ENCODE results near the gene PFKFB2. TPM values are rescaled to one million over a fixed set of nuclear protein-coding genes. Genes with fewer than 3 reads are reported as not detected.

Gene PFKFB2
- polyA plus RNA-seq, 2 of the 4 experiments (the other 2 are of a cell fraction), result 7.4 to 8.4 TPM

- ChIA-PET CTCF (interaction anchor here (1.3 to 3.8 kb wide), 5 partner anchors 9 to 30 kb away, joined by 4 to 16 read pairs (median 8); no protein-coding TSS in a partner anchor), POLR2A (no interaction called here)
- FAIRE-seq (no peak), ATAC-seq (no peak), DNase-seq (ENCODE audit: low read depth in 1 of 2, low spot score in 1 of 2) (no peak)
- no peaks in the 10 kb centered on the region for H3K9me3 ChIP-seq
- 0 out of 6 replicates have a peak overlapping the region, but pooled peaks of 1 of the 2 experiments have one; percentile 1 for H3K27ac ChIP-seq
- H3K4me2 ChIP-seq, result no peak overlapping the region
- no peak overlapping the region for H3K4me3 ChIP-seq
- peaks cover 59% of the 10 kb centered on the region for H3K4me1 ChIP-seq
- TF ChIP-seq ATOH8 (CRISPR knock-in tag; IDR thresholded peaks at IDR 0.05; ENCODE audit: low read depth) (no peak), FOSL2 (IDR thresholded peaks at IDR 0.05) (no peak), FOSL2 (CRISPR knock-in tag; IDR thresholded peaks at IDR 0.05) (peak; percentile 15; the same call in 1 of the 2 replicates)
Observed at GRCh38 chr1:207034998-207035397, 18.1 kb upstream of the PFKFB2 start.

- no peaks in the 10 kb centered on the region for H3K9me3 ChIP-seq
- ChIA-PET CTCF (interaction anchor here (0.8 to 3.8 kb wide), 5 partner anchors 10 to 52 kb away, joined by 3 to 16 read pairs (median 4); partner anchors contain the start of gene PFKFB2), POLR2A (no interaction called here)
- no peak for FAIRE-seq
- WGBS (ENCODE audit: missing lambda C conversion rate), result 75% methylated on average over 4 of the region's 4 CpGs
- H3K4me3 ChIP-seq, result no peak overlapping the region
- TF ChIP-seq FOXS1 (CRISPR knock-in tag; IDR thresholded peaks at IDR 0.05) (no peak), BCL3 (IDR thresholded peaks at IDR 0.05) (no peak), ESRRA (IDR thresholded peaks at IDR 0.05; ENCODE audit: borderline replicate concordance, low read length) (no peak), RCOR1 (IDR thresholded peaks at IDR 0.05; ENCODE audit: low read depth, low read length) (no peak), SMC3 (IDR thresholded peaks at IDR 0.05) (no peak), NFE2L2 (conservative IDR thresholded peaks at IDR 0.05; ENCODE audit: low read length) (no peak), CEBPB (IDR thresholded peaks at IDR 0.05) (no peak), MAX (IDR thresholded peaks at IDR 0.05) (no peak), JUNB (IDR thresholded peaks at IDR 0.05) (no peak), ZNF302 (CRISPR knock-in tag; IDR thresholded peaks at IDR 0.05) (no peak), ZC3H11A (IDR thresholded peaks at IDR 0.05) (no peak), POLR2A (IDR thresholded peaks at IDR 0.05; ENCODE audit: low read length) (no peak), HOXB13 (CRISPR knock-in tag; IDR thresholded peaks at IDR 0.05; ENCODE audit: low read depth) (no peak), EP300 (IDR thresholded peaks at IDR 0.05) (no peak), MAFK (IDR thresholded peaks at IDR 0.05; ENCODE audit: partially characterized antibody) (no peak), TFCP2L1 (CRISPR knock-in tag; IDR thresholded peaks at IDR 0.05) (no peak)
- no peak overlapping the region for H3K27ac ChIP-seq
- no peak for ATAC-seq
- no peak overlapping the region for H3K4me2 ChIP-seq
- DNase-seq (ENCODE audit: low read depth in 1 of 2, low spot score in 1 of 2), result no peak
- H3K4me1 ChIP-seq, result peaks cover 56% of the 10 kb centered on the region
Observed at GRCh38 chr1:207035877-207036551, 17.1 kb upstream of the PFKFB2 start.

- ChIA-PET CTCF (interaction anchor here (0.8 to 3.8 kb wide), 5 partner anchors 11 to 85 kb away, joined by 3 to 16 read pairs (median 3); partner anchors contain the start of gene PFKFB2), POLR2A (no interaction called here)
- H3K27ac ChIP-seq, result no peak overlapping the region
- no peak for ATAC-seq
- H3K4me2 ChIP-seq, result no peak overlapping the region
- 92% methylated on average over 1 of the region's 1 CpG for WGBS (ENCODE audit: missing lambda C conversion rate)
- no peak for FAIRE-seq
- DNase-seq (ENCODE audit: low read depth in 1 of 2, low spot score in 1 of 2), result no peak
- no peak overlapping the region for H3K4me3 ChIP-seq
- peaks cover 48% of the 10 kb centered on the region for H3K4me1 ChIP-seq
- H3K9me3 ChIP-seq, result no peaks in the 10 kb centered on the region
- TF ChIP-seq CBX8 (IDR thresholded peaks at IDR 0.05) (no peak), ZFP36 (IDR thresholded peaks at IDR 0.05; ENCODE audit: borderline replicate concordance, partially characterized antibody) (no peak), POLR2A (IDR thresholded peaks at IDR 0.05; ENCODE audit: low read length) (no peak), PBX3 (IDR thresholded peaks at IDR 0.05) (no peak), CBX2 (IDR thresholded peaks at IDR 0.05; ENCODE audit: borderline replicate concordance, low read depth) (no peak), FOXS1 (CRISPR knock-in tag; IDR thresholded peaks at IDR 0.05) (no peak), EP300 (IDR thresholded peaks at IDR 0.05) (no peak), ELK1 (IDR thresholded peaks at IDR 0.05; ENCODE audit: low read depth, low read length) (no peak), ZC3H11A (IDR thresholded peaks at IDR 0.05) (no peak), CTCF (IDR thresholded peaks at IDR 0.05) (no peak), USF2 (IDR thresholded peaks at IDR 0.05) (no peak), CHD2 (IDR thresholded peaks at IDR 0.05; ENCODE audit: low read length, partially characterized antibody) (no peak), HOXB5 (CRISPR knock-in tag; IDR thresholded peaks at IDR 0.05) (no peak), NR3C1 (IDR thresholded peaks at IDR 0.05) (no peak)
Observed at GRCh38 chr1:207036865-207037264, 16.2 kb upstream of the PFKFB2 start.

All from A549 (cell line).